OCI-LY1 (cell line): ENCODE results near the gene PLGRKT.

ENCODE experiments used
- H2AFZ ChIP-seq: fragments of 200-600 bp; sonication (generic), shearing (Covaris generic); 2 replicates; pipeline ENCODE4 v1.6.0; 2014; ENCODE audit warnings: antibody characterized with exemption, mild to moderate bottlenecking, low read length
- H3F3A ChIP-seq: fragments of 200-600 bp; sonication (generic), shearing (Covaris generic); 2 replicates; pipeline ENCODE4 v1.6.0; 2014; ENCODE audit warnings: mild to moderate bottlenecking, antibody characterized with exemption, low read length, moderate library complexity; ENCODE audit not compliant: insufficient read depth
- H3K27ac ChIP-seq: fragments of 200-600 bp; sonication (generic); 2 replicates; pipeline ENCODE4 v1.5.1; 2014; ENCODE audit warnings: low read length, mixed run types, mild to moderate bottlenecking, low read depth; ENCODE audit not compliant: poor library complexity, severe bottlenecking
- H3K27me3 ChIP-seq: fragments of 200-600 bp; sonication (generic); 2 replicates; pipeline ENCODE4 v1.6.0; 2014; ENCODE audit warnings: antibody characterized with exemption, mild to moderate bottlenecking, low read length, moderate library complexity; ENCODE audit not compliant: insufficient read depth
- H3K36me3 ChIP-seq: fragments of 200-600 bp; sonication (generic); 2 replicates; pipeline ENCODE4 v1.6.1; 2014; ENCODE audit warnings: mild to moderate bottlenecking, antibody characterized with exemption, low read length, moderate library complexity, mixed read lengths; ENCODE audit not compliant: insufficient read depth
- H3K4me1 ChIP-seq: fragments of 200-600 bp; sonication (generic); 2 replicates; pipeline ENCODE4 v1.5.1; 2014; ENCODE audit warnings: mild to moderate bottlenecking, low read length, moderate library complexity; ENCODE audit not compliant: insufficient read depth, severe bottlenecking
- H3K4me2 ChIP-seq: fragments of 200-600 bp; sonication (generic), shearing (Covaris generic); 2 replicates; pipeline ENCODE4 v1.6.1; 2014; ENCODE audit warnings: low read length
- H3K4me3 ChIP-seq: fragments of 200-600 bp; sonication (generic); 2 replicates; pipeline ENCODE4 v1.5.1; 2014; ENCODE audit warnings: low read length, low read depth, mild to moderate bottlenecking, mixed read lengths; ENCODE audit not compliant: poor library complexity, severe bottlenecking
- H3K79me2 ChIP-seq: fragments of 200-600 bp; shearing (Covaris generic); 2 replicates; pipeline ENCODE4 v1.6.1; 2016; ENCODE audit warnings: mixed run types, low read length, mixed read lengths; ENCODE audit not compliant: insufficient read depth
- H3K9ac ChIP-seq: fragments of 200-600 bp; sonication (generic), shearing (Covaris generic); 2 replicates; pipeline ENCODE4 v1.6.1; 2014; ENCODE audit warnings: mild to moderate bottlenecking, low read length, mixed read lengths
- H3K9me2 ChIP-seq: fragments of 200-600 bp; sonication (generic), shearing (Covaris generic); 2 replicates; pipeline ENCODE4 v1.6.1; 2014; ENCODE audit warnings: low read depth, mild to moderate bottlenecking, low read length, mixed read lengths
- H3K9me3 ChIP-seq: fragments of 200-600 bp; shearing (Covaris generic); 2 replicates; pipeline ENCODE4 v1.6.1; 2014; ENCODE audit warnings: low read length, mixed read lengths
- H4K20me1 ChIP-seq: fragments of 200-600 bp; sonication (generic), shearing (Covaris generic); 2 replicates; pipeline ENCODE4 v1.6.0; 2016; ENCODE audit warnings: mild to moderate bottlenecking, low read length; ENCODE audit not compliant: insufficient read depth
- EZH2 ChIP-seq: fragments of 200-600 bp; sonication (generic), shearing (Covaris generic); IDR thresholded peaks from 2 replicates; pipeline ENCODE4 v1.8.0; 2017; ENCODE audit warnings: borderline replicate concordance, mixed run types, mild to moderate bottlenecking, antibody characterized with exemption, low read length, moderate library complexity, mixed read lengths
- TF ChIP-seq, protein P1 (sequence below): fragments of 200-600 bp; sonication (generic), shearing (Covaris generic); IDR thresholded peaks from 2 replicates; pipeline ENCODE4 v1.5.1; 2017; ENCODE audit warnings: mild to moderate bottlenecking, antibody characterized with exemption, low read length, moderate library complexity, mixed read lengths

Gene PLGRKT

DNA sequence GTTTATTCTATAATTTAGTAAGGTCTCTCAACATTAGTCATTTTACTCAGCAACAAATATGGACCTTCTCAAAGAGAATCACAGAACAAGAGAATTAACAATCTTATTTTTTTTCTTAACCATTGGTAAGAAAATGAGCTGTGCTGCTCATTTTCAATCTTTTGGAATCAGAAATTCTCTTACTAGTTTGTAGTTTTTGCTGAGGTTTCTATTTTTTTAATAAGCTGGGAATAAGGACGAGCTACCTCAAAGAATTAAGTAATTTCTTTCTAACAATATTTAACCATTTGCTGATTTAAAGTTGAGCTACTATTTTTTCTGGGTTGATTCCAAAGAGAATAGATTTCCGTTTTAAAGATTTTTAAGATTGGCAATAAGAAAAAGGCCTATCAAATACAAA, 44.2 kb downstream of the PLGRKT start:
- Histone ChIP-seq H3K4me3 (no peak overlapping the region), H3K36me3 (no peaks in the 10 kb centered on the region)

GRCh38 chr9:5392285-5392684, 45.4 kb downstream of the PLGRKT start:
- Histone ChIP-seq H3K4me2 (no peak overlapping the region), H3K79me2 (no peaks in the 10 kb centered on the region), H3K4me3 (no peak overlapping the region), H2AFZ (no peak overlapping the region), H3K9ac (no peak overlapping the region), H3F3A (no peaks in the 10 kb centered on the region), H4K20me1 (no peaks in the 10 kb centered on the region), H3K9me3 (no peaks in the 10 kb centered on the region), H3K36me3 (no peaks in the 10 kb centered on the region), H3K4me1 (no peaks in the 10 kb centered on the region), H3K27me3 (no peaks in the 10 kb centered on the region), H3K27ac (no peak overlapping the region), H3K9me2 (no peaks in the 10 kb centered on the region)
- TF ChIP-seq, protein P1, sequence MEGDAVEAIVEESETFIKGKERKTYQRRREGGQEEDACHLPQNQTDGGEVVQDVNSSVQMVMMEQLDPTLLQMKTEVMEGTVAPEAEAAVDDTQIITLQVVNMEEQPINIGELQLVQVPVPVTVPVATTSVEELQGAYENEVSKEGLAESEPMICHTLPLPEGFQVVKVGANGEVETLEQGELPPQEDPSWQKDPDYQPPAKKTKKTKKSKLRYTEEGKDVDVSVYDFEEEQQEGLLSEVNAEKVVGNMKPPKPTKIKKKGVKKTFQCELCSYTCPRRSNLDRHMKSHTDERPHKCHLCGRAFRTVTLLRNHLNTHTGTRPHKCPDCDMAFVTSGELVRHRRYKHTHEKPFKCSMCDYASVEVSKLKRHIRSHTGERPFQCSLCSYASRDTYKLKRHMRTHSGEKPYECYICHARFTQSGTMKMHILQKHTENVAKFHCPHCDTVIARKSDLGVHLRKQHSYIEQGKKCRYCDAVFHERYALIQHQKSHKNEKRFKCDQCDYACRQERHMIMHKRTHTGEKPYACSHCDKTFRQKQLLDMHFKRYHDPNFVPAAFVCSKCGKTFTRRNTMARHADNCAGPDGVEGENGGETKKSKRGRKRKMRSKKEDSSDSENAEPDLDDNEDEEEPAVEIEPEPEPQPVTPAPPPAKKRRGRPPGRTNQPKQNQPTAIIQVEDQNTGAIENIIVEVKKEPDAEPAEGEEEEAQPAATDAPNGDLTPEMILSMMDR: no peak
- TF ChIP-seq EZH2: no peak

More for the DNA sequence above, 44.2 kb downstream of the PLGRKT start:
- no peak overlapping the region for H3K27ac ChIP-seq
- H2AFZ ChIP-seq: no peak overlapping the region
- no peaks in the 10 kb centered on the region for H3K27me3 ChIP-seq
- no peaks in the 10 kb centered on the region for H3K79me2 ChIP-seq
- H4K20me1 ChIP-seq: no peaks in the 10 kb centered on the region
- H3F3A ChIP-seq: no peaks in the 10 kb centered on the region
- no peaks in the 10 kb centered on the region for H3K4me1 ChIP-seq
- no peaks in the 10 kb centered on the region for H3K9me2 ChIP-seq
- no peaks in the 10 kb centered on the region for H3K9me3 ChIP-seq
- TF ChIP-seq EZH2: no peak
- TF ChIP-seq, protein P1: no peak
- H3K9ac ChIP-seq: no peak overlapping the region
- H3K4me2 ChIP-seq: no peak overlapping the region

- Histone ChIP-seq H3K79me2 (no peaks in the 10 kb centered on the region), H3K9me2 (no peaks in the 10 kb centered on the region), H3K9me3 (no peaks in the 10 kb centered on the region), H3K4me1 (no peaks in the 10 kb centered on the region), H4K20me1 (no peaks in the 10 kb centered on the region), H3K36me3 (no peaks in the 10 kb centered on the region), H3K27ac (no peak overlapping the region), H3K9ac (no peak overlapping the region), H3F3A (no peaks in the 10 kb centered on the region), H3K4me3 (no peak overlapping the region), H3K27me3 (no peaks in the 10 kb centered on the region), H3K4me2 (no peak overlapping the region), H2AFZ (no peak overlapping the region)
- no peak for TF ChIP-seq EZH2
- TF ChIP-seq, protein P1: no peak
Observed at GRCh38 chr9:5389109-5389732, 48.5 kb downstream of the PLGRKT start.
